IMR-90 (cell line): ENCODE results near the gene CARD14.
"Not testable (repeated sequence)": the region's sequence is repeated elsewhere in the genome, so short reads cannot be mapped to it uniquely, and the experiment has no call there.

Experiments used
- CEBPB ChIP-seq: IDR thresholded peaks from 2 replicates; pipeline ENCODE4 v1.6.1; 2012; ENCODE audit warnings: low read depth, low read length, improper control_type of control experiment
- FOS ChIP-seq: fragments of 150-350 bp; IDR thresholded peaks from 2 replicates; pipeline ENCODE4 v1.6.1; 2016; ENCODE audit warnings: low read depth, low read length
- MXI1 ChIP-seq: IDR thresholded peaks from 2 replicates; pipeline ENCODE4 v1.6.1; 2012; ENCODE audit warnings: low read depth, mild to moderate bottlenecking, low read length, moderate library complexity, borderline replicate concordance
- POLR2A ChIP-seq: IDR thresholded peaks from 2 replicates; pipeline ENCODE4 v1.6.1; 2012; ENCODE audit warnings: mild to moderate bottlenecking, low read depth, low read length
- RCOR1 ChIP-seq: IDR thresholded peaks from 2 replicates; pipeline ENCODE4 v1.6.1; 2012; ENCODE audit warnings: mild to moderate bottlenecking, low read length, improper control_type of control experiment; ENCODE audit not compliant: insufficient replicate concordance
- SMC3 ChIP-seq: fragments of 150-350 bp; IDR thresholded peaks from 2 replicates; pipeline ENCODE4 v1.6.1; 2016; ENCODE audit warnings: low read depth, mild to moderate bottlenecking, antibody characterized with exemption, low read length, moderate library complexity
- TF ChIP-seq, protein P1 (sequence below): conservative IDR thresholded peaks from 2 replicates; pipeline ENCODE4 v1.5.1; 2012; ENCODE audit warnings: mild to moderate bottlenecking, low read depth, low read length, improper control_type of control experiment
- TF ChIP-seq, protein P2 (sequence below): fragments of 150-350 bp; IDR thresholded peaks from 2 replicates; pipeline ENCODE4 v1.6.1; 2017; ENCODE audit warnings: mild to moderate bottlenecking, antibody characterized with exemption, low read length, low read depth

DNA sequence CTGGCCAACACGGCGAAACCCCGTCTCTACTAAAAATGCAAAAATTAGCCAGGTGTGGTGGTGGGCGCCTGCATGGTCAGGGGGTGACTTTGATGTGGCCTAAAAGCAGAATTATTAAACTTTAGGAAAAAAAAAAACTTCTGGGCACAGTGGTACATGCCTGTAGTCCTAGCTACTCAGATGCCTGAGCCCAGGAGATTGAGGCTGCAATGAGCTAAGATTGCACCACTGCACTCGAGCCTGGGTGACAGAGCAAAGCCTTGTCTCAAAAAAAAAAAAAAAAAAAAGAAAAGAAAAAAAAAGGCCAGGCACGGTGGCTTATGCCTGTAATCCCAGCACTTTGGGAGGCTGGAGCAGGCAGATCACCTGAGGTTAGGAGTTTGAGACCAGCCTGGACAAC, 29.5 kb downstream of the CARD14 start:
- TF ChIP-seq, protein P1, sequence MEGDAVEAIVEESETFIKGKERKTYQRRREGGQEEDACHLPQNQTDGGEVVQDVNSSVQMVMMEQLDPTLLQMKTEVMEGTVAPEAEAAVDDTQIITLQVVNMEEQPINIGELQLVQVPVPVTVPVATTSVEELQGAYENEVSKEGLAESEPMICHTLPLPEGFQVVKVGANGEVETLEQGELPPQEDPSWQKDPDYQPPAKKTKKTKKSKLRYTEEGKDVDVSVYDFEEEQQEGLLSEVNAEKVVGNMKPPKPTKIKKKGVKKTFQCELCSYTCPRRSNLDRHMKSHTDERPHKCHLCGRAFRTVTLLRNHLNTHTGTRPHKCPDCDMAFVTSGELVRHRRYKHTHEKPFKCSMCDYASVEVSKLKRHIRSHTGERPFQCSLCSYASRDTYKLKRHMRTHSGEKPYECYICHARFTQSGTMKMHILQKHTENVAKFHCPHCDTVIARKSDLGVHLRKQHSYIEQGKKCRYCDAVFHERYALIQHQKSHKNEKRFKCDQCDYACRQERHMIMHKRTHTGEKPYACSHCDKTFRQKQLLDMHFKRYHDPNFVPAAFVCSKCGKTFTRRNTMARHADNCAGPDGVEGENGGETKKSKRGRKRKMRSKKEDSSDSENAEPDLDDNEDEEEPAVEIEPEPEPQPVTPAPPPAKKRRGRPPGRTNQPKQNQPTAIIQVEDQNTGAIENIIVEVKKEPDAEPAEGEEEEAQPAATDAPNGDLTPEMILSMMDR, result not testable (repeated sequence)
- not testable (repeated sequence) for TF ChIP-seq RCOR1, POLR2A, CEBPB, MXI1, FOS, SMC3
- TF ChIP-seq, protein P2, sequence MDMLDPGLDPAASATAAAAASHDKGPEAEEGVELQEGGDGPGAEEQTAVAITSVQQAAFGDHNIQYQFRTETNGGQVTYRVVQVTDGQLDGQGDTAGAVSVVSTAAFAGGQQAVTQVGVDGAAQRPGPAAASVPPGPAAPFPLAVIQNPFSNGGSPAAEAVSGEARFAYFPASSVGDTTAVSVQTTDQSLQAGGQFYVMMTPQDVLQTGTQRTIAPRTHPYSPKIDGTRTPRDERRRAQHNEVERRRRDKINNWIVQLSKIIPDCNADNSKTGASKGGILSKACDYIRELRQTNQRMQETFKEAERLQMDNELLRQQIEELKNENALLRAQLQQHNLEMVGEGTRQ, result not testable (repeated sequence)
